ENCODE measurements around the gene ZBTB40.

Gene ZBTB40

GRCh38 chr1:22557341-22557950, 105.8 kb downstream of the ZBTB40 start:
- DNase-seq (ENCODE audit: low read depth, low spot score): no peak

- DNase-seq (ENCODE audit: low read depth, low spot score): no peak
Observed at GRCh38 chr1:22562584-22563583, 111.2 kb downstream of the ZBTB40 start, which contains the start of gene EPHA8. Gene EPHA8 (plus strand): TSS chr1:22563489. CDS start chr1:22563636, 147 bp downstream.

GRCh38 chr1:22563671-22564602, 112.3 kb downstream of the ZBTB40 start:
- no peak for DNase-seq (ENCODE audit: low read depth, low spot score)

GRCh38 chr1:22566161-22566560, 114.5 kb downstream of the ZBTB40 start:
- no peak for DNase-seq (ENCODE audit: low read depth, low spot score)

GRCh38 chr1:22567197-22567596, 115.5 kb downstream of the ZBTB40 start:
- DNase-seq (ENCODE audit: low read depth, low spot score): no peak

- DNase-seq (ENCODE audit: low read depth, low spot score): no peak
Observed at GRCh38 chr1:22567994-22568393, 116.3 kb downstream of the ZBTB40 start.

GRCh38 chr1:22569269-22569668, 117.6 kb downstream of the ZBTB40 start:
- DNase-seq (ENCODE audit: low read depth, low spot score): no peak

- no peak for DNase-seq (ENCODE audit: low read depth, low spot score)
Observed at GRCh38 chr1:22570140-22570909, 118.7 kb downstream of the ZBTB40 start.

- no peak for DNase-seq (ENCODE audit: low read depth, low spot score)
Observed at GRCh38 chr1:22572818-22573217, 121.2 kb downstream of the ZBTB40 start.

- no peak for DNase-seq (ENCODE audit: low read depth, low spot score)
Observed at GRCh38 chr1:22573237-22573636, 121.6 kb downstream of the ZBTB40 start.

- no peak for DNase-seq (ENCODE audit: low read depth, low spot score)
Observed at GRCh38 chr1:22575532-22576149, 124.0 kb downstream of the ZBTB40 start.

GRCh38 chr1:22576150-22576544, 124.5 kb downstream of the ZBTB40 start:
- DNase-seq (ENCODE audit: low read depth, low spot score): no peak

- DNase-seq (ENCODE audit: low read depth, low spot score): no peak
Observed at GRCh38 chr1:22576617-22577016, 125.0 kb downstream of the ZBTB40 start.

GRCh38 chr1:22578732-22579361, 127.2 kb downstream of the ZBTB40 start:
- no peak for DNase-seq (ENCODE audit: low read depth, low spot score)

GRCh38 chr1:22579541-22580155, 128.0 kb downstream of the ZBTB40 start:
- DNase-seq (ENCODE audit: low read depth, low spot score): no peak

Measured in smooth muscle cell of the brain vasculature (primary cell).